Right forelimb (tissue), 1 donor: ENCODE data around the gene IL4I1.

Experiments used
- DNase-seq: peaks from one replicate; pipeline ENCODE4 v3.0.0-alpha.2; 2018

IL4I1 gene

GRCh38 chr19:49923055-49924003, 26.6 kb upstream of the IL4I1 start:
- no peak for DNase-seq

GRCh38 chr19:49921871-49922795, 25.4 kb upstream of the IL4I1 start:
- DNase-seq, result no peak

- no peak for DNase-seq
These were observed 24.1 kb upstream of the IL4I1 start for GRCh38 chr19:49920624-49921363.

- DNase-seq, result no peak
These were observed 21.4 kb upstream of the IL4I1 start for GRCh38 chr19:49918089-49918488.

DNA sequence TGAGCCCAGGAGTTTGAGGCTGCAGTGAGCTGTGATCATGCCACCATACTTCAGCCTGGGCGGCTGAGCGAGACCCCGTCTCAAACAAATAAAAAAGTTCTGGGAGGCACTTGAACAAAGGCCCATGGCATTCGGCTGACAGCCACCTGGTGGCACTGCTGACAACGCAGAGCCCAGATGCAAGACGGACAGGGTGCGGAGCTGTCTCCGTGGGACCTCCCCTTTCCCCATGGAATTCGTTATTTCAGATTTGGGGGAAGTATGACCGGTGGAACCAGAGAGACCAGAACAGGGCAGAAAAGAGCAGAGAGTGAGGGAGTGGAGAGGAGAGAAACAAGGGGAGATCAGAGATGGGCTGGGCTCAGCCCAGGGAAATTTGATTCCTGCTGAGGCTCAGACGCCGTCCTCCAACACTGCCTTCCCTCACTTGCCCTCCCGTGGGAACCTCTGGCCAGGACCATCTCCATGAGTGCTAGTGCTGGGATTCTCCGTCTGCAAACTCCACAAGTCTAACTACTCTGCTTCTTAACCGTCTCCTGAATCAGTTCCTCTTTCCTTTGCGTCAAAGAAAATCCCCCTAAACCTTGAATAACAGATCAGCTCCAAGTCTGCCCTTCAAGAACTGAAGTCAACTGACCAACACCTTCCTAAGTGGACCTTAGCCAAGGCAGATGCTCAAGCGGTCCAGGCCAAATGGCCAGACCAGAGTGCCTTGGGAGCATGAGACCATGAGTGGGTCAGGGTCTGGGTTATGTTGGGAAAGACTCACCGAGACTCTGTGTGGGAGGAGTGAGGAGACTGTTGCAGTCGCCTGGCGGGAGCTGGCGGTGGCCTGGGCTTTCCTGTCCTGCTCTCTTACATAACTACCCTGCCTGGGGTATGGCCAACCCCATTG, 20.4 kb upstream of the IL4I1 start:
- no peak for DNase-seq

GRCh38 chr19:49915271-49915670, 18.6 kb upstream of the IL4I1 start:
- no peak for DNase-seq

GRCh38 chr19:49913720-49914119, 17.0 kb upstream of the IL4I1 start:
- no peak for DNase-seq

GRCh38 chr19:49912965-49913685, 16.4 kb upstream of the IL4I1 start:
- DNase-seq, result no peak

DNA sequence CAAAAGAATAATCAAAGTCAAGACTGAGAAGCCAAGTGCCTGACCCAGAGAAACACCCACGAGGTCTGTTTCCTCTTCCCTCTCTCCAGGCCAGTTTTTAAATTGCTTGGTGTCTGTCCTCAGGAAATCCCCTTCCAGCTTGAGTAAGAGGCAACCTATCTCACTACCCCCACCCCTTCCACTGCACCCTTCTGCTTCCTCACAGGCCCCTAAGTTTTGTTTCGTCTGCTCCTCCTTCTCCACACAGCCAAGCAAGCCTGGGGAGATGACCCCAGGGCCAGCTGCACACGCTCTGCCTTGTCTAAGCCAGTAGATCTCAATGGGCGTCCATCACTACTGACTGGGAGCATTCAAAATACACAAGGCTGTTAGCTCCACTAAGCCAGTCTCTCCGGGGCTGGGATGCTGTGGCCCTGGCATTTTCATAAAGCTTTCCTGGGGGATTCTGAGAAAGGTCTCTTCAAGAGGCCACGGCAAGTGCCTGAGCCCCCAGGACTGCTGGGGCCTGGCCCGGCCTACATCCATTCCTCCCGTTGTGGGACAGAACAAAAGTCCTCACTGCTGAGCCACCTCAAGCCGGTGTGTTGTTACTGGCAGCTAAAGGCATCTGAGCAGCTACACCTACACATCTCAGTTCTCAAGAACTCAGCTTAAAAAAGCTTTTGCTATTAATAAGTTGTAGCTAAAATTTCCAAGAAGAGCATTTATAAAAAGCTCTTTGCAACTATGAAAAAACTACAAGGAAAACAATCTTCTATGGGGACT, 14.9 kb upstream of the IL4I1 start:
- DNase-seq, result no peak

GRCh38 chr19:49910179-49910578, 13.5 kb upstream of the IL4I1 start:
- DNase-seq, result no peak

- DNase-seq, result no peak
These were observed 12.1 kb upstream of the IL4I1 start for GRCh38 chr19:49908480-49909420.

GRCh38 chr19:49907745-49908446, 11.2 kb upstream of the IL4I1 start:
- no peak for DNase-seq

DNA sequence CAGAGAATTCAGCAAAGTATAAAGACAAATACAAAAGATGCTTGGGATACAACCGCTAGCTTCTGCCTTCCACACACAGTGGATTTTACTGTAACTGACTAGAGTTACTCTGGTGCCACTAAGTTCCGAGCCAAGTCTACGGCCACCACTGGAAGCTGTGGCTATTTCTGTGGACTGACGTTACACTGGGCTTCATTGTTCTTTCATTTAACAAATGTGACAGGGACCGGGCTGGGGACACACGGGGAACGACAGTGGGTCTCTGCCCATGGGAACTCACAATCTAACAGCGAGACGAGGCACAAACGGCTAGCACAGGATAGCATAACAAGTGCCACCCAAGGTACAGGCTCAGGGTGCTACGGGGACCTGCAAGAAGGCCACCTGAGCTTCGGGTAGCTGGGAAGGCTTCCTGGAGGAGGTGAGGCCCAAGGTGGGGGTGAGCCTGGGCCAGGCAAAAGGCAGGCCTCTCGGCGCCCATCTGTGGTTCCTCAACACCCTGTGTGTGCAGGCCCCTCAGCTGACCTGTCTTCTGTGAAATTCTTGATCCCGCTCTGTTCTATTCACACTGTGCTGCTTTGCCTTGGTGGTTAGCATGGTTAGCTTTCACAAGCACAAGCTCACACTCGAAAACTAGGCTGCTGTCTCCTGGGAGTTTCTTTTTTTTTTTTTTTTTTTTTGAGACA, 10.3 kb upstream of the IL4I1 start:
- no peak for DNase-seq

- no peak for DNase-seq
These were observed 7.4 kb upstream of the IL4I1 start for GRCh38 chr19:49904136-49904535.

GRCh38 chr19:49895566-49896297, 955 bp downstream of the IL4I1 start:
- DNase-seq, result no peak

- DNase-seq, result no peak
These were observed 1.7 kb downstream of the IL4I1 start for GRCh38 chr19:49894879-49895565.
